ENCODE data around the gene BMS1.
"Not testable (repeated sequence)": the region's sequence is repeated elsewhere in the genome, so short reads cannot be mapped to it uniquely, and the experiment has no call there.

Gene BMS1

DNA sequence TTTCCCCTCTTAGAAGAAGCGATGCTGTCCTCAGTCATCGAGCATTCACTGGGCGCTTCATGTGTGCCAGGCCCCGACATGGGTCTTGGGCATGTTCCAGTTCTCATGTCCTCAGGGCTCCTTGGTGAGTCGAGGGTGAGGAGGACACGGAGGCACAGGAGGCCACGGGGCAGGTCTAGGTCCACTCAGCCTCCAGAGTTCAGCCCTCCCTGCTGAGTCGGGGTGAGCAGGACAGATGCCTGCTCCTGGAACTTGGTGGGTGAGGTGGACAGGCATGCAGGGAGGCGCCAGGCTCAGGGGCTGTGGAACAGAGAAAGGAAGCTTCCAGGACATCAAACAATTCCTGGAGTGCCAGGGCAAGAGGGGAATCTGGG lies 87.4 kb downstream of the BMS1 start:
- peaks cover 0 to 33% of the 10 kb centered on the region in 2 donors for H3K27me3 ChIP-seq
- no peak overlapping the region for H3K27ac ChIP-seq
- peaks cover 0 to 13% (median 8%) of the 10 kb centered on the region in 4 donors for H3K4me1 ChIP-seq
- intact Hi-C loops (cut with DNase I; ENCODE audit: low total_unique reads): loop anchor here (5.0 kb wide), 1 partner anchor 237 kb away; no protein-coding TSS in a partner anchor
- no peak for DNase-seq
- H3K4me3 ChIP-seq: no peak overlapping the region
- no peaks in the 10 kb centered on the region for H3K9me3 ChIP-seq
- no peaks in the 10 kb centered on the region for H3K36me3 ChIP-seq
- TF ChIP-seq, protein P1, sequence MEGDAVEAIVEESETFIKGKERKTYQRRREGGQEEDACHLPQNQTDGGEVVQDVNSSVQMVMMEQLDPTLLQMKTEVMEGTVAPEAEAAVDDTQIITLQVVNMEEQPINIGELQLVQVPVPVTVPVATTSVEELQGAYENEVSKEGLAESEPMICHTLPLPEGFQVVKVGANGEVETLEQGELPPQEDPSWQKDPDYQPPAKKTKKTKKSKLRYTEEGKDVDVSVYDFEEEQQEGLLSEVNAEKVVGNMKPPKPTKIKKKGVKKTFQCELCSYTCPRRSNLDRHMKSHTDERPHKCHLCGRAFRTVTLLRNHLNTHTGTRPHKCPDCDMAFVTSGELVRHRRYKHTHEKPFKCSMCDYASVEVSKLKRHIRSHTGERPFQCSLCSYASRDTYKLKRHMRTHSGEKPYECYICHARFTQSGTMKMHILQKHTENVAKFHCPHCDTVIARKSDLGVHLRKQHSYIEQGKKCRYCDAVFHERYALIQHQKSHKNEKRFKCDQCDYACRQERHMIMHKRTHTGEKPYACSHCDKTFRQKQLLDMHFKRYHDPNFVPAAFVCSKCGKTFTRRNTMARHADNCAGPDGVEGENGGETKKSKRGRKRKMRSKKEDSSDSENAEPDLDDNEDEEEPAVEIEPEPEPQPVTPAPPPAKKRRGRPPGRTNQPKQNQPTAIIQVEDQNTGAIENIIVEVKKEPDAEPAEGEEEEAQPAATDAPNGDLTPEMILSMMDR (IDR thresholded peaks at IDR 0.05): no peak

DNA sequence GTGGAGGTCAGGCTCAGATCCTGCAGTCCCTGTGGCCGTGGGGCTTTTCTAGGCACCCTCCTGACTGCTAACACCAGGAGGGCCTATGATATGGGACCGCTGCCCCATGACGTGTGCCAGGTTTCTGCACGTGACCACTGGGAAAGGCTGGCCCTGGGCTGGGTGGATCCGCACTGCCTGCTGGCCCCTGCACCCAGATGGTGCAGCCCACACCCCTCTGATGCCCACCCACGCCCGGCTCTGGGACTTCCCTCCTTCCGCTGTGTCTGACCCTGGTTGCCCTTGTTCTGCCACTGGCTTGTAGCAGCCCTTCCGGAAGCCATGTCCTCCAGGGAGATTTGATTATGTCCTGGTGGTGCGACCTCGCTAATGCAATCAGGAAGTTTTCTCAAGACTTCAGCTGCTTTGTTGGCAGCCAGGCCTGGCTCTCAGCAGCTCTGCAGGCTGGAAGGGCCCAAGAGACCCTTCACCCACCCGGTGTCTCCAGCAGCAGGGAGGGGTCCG lies 88.6 kb downstream of the BMS1 start:
- H3K4me1 ChIP-seq; H3K9me3 ChIP-seq; H3K36me3 ChIP-seq; H3K27ac ChIP-seq; H3K4me3 ChIP-seq; DNase-seq; intact Hi-C loops (cut with DNase I; ENCODE audit: low total_unique reads): not testable (repeated sequence)
- peaks cover 0 to 33% of the 10 kb centered on the region in 2 donors for H3K27me3 ChIP-seq

DNA sequence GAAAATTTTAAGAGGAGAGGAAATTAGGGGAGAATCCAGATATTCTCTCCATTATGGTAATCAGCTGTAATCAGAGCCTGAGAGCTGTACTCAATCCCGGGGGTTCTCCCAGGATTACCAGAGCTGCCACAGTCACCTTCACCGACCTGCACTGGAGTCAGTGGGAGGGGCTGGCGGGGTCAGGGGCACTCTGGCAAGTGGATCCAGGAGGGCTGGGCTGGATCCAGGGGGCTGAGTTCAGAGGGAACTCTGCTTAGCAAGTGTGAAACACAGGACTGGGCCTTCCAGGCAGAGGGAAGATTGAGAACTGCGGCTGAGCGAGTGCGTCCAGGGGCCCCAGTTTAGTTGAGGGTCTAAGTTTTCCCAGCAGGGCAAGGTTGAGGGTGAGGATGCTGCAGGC lies 89.2 kb downstream of the BMS1 start:
- H3K4me3 ChIP-seq: no peak overlapping the region
- H3K9me3 ChIP-seq: no peaks in the 10 kb centered on the region
- intact Hi-C loops (cut with DNase I; ENCODE audit: low total_unique reads): no loop called here
- no peak overlapping the region for H3K27ac ChIP-seq
- no peaks in the 10 kb centered on the region for H3K36me3 ChIP-seq
- peaks cover 0 to 31% of the 10 kb centered on the region in 2 donors for H3K27me3 ChIP-seq
- no peak for DNase-seq
- H3K4me1 ChIP-seq: peaks cover 0 to 3% (median under 1%) of the 10 kb centered on the region in 4 donors
- TF ChIP-seq, protein P1 (IDR thresholded peaks at IDR 0.05): no peak

DNA sequence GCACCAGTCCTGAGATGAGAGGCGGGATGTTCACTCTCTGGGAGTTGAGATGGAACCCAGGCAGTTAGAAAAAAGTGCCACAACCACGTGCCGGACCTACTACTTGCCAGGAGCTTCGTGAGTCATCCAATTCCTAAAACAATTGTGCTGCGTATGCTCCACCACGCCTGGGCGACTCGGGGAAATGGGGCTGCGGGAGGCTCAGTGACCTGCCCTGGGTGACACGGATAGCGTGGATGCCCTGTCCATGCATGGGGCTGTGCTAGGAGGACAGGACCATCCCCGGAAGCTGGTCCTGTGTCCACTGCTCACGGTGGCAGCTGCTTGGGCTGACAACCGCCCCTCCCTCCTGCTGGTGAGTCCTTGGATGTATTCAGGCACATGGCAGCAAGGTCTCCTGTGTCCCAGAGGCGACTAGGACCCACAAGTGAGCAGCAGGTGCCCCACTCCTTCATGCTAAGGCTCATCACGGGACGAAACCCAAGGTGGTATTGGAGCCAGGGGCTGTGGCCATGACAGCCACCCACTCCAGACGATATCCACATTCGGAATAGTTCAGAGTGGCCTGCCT lies 90.4 kb downstream of the BMS1 start:
- peaks cover 0 to 36% of the 10 kb centered on the region in 2 donors for H3K27me3 ChIP-seq
- intact Hi-C loops (cut with DNase I; ENCODE audit: low total_unique reads): no loop called here
- TF ChIP-seq, protein P1 (IDR thresholded peaks at IDR 0.05): no peak
- no peak overlapping the region for H3K4me3 ChIP-seq
- DNase-seq: no peak
- H3K9me3 ChIP-seq: no peaks in the 10 kb centered on the region
- no peaks in the 10 kb centered on the region for H3K4me1 ChIP-seq
- H3K36me3 ChIP-seq: no peaks in the 10 kb centered on the region
- H3K27ac ChIP-seq: no peak overlapping the region

DNA sequence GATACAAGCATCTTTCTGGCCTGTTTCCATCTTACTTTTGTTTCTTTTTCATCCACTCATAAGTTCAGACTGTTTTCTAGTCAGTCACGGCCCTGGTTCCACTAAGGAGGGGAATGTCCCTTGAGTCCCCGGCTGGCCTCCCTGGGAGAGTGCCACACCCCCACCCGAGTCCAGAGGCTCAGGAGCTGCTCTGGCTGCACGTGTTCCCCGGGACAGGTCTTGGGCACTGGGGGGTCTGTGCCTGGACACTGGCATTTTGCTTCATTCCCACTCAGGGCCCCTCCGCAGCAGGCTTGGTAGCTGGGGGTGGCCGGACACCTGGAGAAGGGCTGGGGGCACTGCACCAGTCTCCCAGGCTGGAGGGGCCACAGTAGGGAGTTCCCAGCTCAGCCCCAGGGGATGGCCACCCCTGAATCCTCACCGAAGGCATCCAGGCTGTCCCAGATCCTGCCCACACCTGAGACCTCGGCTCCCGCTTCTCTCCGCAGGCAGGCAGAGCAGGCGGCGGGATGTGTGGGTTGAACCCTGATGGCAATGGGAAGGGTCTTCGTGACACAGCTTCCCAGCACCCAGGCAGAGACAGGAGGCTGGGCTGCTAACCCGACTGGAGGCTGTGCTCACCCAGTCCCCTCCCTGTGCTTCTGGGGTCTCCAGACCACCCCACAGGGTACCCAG lies 92.3 kb downstream of the BMS1 start:
- Histone ChIP-seq H3K9me3 (no peaks in the 10 kb centered on the region), H3K27ac (no peak overlapping the region), H3K36me3 (no peaks in the 10 kb centered on the region), H3K4me1 (no peaks in the 10 kb centered on the region), H3K4me3 (no peak overlapping the region), H3K27me3 (peaks cover 0 to 49% of the 10 kb centered on the region in 2 donors)
- TF ChIP-seq, protein P1 (IDR thresholded peaks at IDR 0.05): no peak
- no peak for DNase-seq
- intact Hi-C loops (cut with DNase I; ENCODE audit: low total_unique reads): no loop called here

DNA sequence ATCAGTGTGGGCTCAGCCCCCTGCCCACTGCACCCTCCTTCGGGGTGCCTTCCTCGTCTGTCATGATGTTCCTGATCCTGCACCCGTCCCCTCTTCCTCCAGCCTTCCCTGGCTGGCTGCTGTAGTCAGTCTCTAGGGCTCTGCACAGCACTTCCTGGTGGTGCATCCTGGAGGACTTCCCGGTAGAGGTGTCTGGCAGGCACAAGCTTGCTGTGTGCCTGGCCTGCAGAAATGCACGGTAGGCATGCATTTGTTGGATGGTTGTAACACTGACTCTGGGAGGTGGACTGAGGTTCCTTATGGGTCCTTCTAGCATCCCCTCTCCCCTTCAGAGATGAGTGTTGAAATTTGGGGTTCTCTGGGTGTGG lies 92.8 kb downstream of the BMS1 start:
- Histone ChIP-seq H3K27ac (no peak overlapping the region), H3K4me3 (no peak overlapping the region), H3K27me3 (peaks cover 0 to 54% of the 10 kb centered on the region in 2 donors), H3K36me3 (no peaks in the 10 kb centered on the region), H3K4me1 (no peaks in the 10 kb centered on the region), H3K9me3 (peaks cover 0 to 3% (median 0%) of the 10 kb centered on the region in 3 donors)
- TF ChIP-seq, protein P1 (IDR thresholded peaks at IDR 0.05): no peak
- DNase-seq: no peak
- intact Hi-C loops (cut with DNase I; ENCODE audit: low total_unique reads): no loop called here

Data from tibial artery (tissue), 4 donors.